Measurements from ENCODE around the gene DNAL4.

Gene DNAL4

DNA sequence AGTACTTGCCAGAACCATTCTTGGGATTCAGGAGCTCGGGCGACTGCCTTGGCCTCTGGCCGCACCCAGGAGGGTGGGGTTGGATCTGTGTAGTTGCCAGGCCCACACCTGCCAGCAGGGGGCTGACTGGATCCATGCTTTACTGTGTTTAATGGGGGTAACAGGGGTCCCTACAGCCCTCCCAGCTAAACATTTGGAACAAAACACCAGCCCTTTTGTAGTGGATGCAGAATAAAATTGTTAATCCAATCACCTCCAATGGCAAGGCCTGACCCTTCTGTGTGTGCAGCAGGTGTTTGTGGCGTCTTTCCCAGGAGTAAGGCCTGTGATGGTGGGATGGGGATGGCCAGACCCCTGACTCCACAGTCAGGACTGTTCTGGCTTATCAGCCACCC is 60.6 kb downstream of the DNAL4 start:
- no peaks in the 10 kb centered on the region for H3K9me3 ChIP-seq
- H3K36me3 ChIP-seq: peaks cover 100% of the 10 kb centered on the region
- H3K4me1 ChIP-seq: peaks cover 89% of the 10 kb centered on the region
- H3K4me2 ChIP-seq: peak overlapping the region; percentile 73; the same call in 1 of the 2 replicates
- peaks cover 100% of the 10 kb centered on the region for H4K20me1 ChIP-seq
- no peak for TF ChIP-seq Cebpa-rat (IDR thresholded peaks at IDR 0.05)
- peak overlapping the region; percentile 7; the same call in 1 of the 2 replicates for H3K9ac ChIP-seq
- no peaks in the 10 kb centered on the region for H3K27me3 ChIP-seq
- peak overlapping the region; percentile 47; the same call in 1 of the 2 replicates for H3K27ac ChIP-seq
- no peak overlapping the region for H3K4me3 ChIP-seq

- peaks cover 100% of the 10 kb centered on the region for H4K20me1 ChIP-seq
- peaks cover 89% of the 10 kb centered on the region for H3K4me1 ChIP-seq
- peaks cover 98% of the 10 kb centered on the region for H3K36me3 ChIP-seq
- H3K27me3 ChIP-seq: no peaks in the 10 kb centered on the region
- no peak for TF ChIP-seq Cebpa-rat (IDR thresholded peaks at IDR 0.05)
- H3K4me2 ChIP-seq: no peak overlapping the region
- H3K9ac ChIP-seq: no peak overlapping the region
- no peaks in the 10 kb centered on the region for H3K9me3 ChIP-seq
- no peak overlapping the region for H3K4me3 ChIP-seq
- H3K27ac ChIP-seq: peak overlapping the region; percentile 35; the same call in 1 of the 2 replicates
These were observed 61.6 kb downstream of the DNAL4 start for GRCh38 chr22:38732251-38732815.

DNA sequence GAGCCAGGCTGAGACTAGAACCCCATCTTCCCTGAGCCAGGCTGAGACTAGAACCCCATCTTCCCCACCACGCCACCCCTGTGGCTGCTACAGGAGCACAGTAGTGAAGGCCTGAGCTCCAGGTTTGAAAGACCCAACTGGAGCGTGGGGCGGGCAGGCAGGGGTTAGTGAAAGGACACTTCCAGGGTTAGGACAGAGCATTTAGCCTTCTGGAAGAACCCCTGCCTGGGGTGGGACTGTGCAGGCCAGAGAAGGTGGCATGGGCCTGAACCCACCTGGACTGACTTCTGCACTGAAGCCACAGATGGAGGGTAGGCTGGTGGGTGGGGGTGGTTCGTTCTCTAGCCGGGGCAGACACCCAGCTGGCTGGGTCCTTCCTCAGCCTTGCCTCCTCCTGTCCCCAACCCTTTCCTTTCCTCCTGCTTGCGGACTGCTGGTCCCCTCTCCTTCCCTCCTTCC is 62.2 kb downstream of the DNAL4 start:
- H3K9me3 ChIP-seq: no peaks in the 10 kb centered on the region
- TF ChIP-seq Cebpa-rat (IDR thresholded peaks at IDR 0.05): no peak
- H3K27ac ChIP-seq: 0 out of 2 replicates have a peak overlapping the region, but pooled peaks have one; percentile 35
- H3K9ac ChIP-seq: no peak overlapping the region
- H3K36me3 ChIP-seq: peaks cover 98% of the 10 kb centered on the region
- peaks cover 89% of the 10 kb centered on the region for H3K4me1 ChIP-seq
- no peak overlapping the region for H3K4me3 ChIP-seq
- peaks cover 94% of the 10 kb centered on the region for H4K20me1 ChIP-seq
- no peaks in the 10 kb centered on the region for H3K27me3 ChIP-seq
- H3K4me2 ChIP-seq: no peak overlapping the region

DNA sequence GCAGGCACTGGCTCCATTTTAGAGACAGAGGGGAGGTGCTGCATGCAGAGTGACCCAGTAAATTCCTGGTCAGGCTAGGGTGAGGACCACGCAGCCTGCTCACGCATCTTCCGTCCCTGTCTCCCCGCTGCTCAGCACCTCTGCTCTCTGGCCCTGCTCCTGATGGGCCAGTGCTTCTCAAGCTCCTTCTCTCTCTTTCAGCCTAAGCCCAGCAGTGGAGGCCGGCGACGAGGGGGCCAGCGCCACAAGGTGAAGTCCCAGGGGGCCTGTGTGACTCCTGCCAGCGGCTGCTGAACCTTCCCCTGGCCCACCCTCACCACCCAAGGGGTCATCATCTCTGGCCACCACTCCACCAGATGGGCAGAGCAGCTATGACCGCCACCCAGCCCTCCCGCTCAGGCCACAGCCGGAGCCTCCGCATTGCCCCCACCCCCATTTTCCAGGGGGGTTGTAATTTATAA is 63.5 kb downstream of the DNAL4 start:
- Histone ChIP-seq H3K4me2 (peak overlapping the region; percentile 83; the same call in 1 of the 2 replicates), H3K36me3 (peaks cover 98% of the 10 kb centered on the region), H3K9ac (0 out of 2 replicates have a peak overlapping the region, but pooled peaks have one; percentile 15), H3K9me3 (no peaks in the 10 kb centered on the region), H3K27ac (no peak overlapping the region), H4K20me1 (peaks cover 81% of the 10 kb centered on the region), H3K4me3 (no peak overlapping the region), H3K4me1 (peaks cover 83% of the 10 kb centered on the region), H3K27me3 (no peaks in the 10 kb centered on the region)
- no peak for TF ChIP-seq Cebpa-rat (IDR thresholded peaks at IDR 0.05)

DNA sequence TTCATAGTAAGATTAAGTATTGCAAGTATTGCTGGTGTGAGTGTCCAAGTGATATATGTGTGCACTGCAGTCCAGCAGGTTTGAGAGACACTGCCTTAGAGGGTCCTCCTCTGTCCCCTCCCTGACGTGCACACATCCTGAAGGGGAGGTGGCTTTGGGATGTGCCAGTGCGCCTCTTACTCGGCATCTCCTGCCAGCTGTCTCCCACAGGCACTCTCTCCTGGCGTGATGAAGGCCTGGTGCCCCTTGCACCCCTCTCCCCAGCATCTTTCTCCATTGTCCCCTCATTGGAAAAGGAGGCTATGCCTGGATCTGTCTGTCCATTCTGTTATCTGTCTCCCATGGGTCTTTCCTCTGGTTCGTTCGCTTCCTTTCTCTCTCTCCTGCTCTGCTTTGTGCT is 64.0 kb downstream of the DNAL4 start:
- peaks cover 78% of the 10 kb centered on the region for H3K4me1 ChIP-seq
- H4K20me1 ChIP-seq: peaks cover 76% of the 10 kb centered on the region
- H3K27me3 ChIP-seq: no peaks in the 10 kb centered on the region
- H3K9ac ChIP-seq: 0 out of 2 replicates have a peak overlapping the region, but pooled peaks have one; percentile 15
- H3K36me3 ChIP-seq: peaks cover 98% of the 10 kb centered on the region
- H3K9me3 ChIP-seq: no peaks in the 10 kb centered on the region
- no peak overlapping the region for H3K4me3 ChIP-seq
- H3K27ac ChIP-seq: no peak overlapping the region
- H3K4me2 ChIP-seq: peak overlapping the region; percentile 83; the same call in 1 of the 2 replicates
- TF ChIP-seq Cebpa-rat (IDR thresholded peaks at IDR 0.05): no peak

DNA sequence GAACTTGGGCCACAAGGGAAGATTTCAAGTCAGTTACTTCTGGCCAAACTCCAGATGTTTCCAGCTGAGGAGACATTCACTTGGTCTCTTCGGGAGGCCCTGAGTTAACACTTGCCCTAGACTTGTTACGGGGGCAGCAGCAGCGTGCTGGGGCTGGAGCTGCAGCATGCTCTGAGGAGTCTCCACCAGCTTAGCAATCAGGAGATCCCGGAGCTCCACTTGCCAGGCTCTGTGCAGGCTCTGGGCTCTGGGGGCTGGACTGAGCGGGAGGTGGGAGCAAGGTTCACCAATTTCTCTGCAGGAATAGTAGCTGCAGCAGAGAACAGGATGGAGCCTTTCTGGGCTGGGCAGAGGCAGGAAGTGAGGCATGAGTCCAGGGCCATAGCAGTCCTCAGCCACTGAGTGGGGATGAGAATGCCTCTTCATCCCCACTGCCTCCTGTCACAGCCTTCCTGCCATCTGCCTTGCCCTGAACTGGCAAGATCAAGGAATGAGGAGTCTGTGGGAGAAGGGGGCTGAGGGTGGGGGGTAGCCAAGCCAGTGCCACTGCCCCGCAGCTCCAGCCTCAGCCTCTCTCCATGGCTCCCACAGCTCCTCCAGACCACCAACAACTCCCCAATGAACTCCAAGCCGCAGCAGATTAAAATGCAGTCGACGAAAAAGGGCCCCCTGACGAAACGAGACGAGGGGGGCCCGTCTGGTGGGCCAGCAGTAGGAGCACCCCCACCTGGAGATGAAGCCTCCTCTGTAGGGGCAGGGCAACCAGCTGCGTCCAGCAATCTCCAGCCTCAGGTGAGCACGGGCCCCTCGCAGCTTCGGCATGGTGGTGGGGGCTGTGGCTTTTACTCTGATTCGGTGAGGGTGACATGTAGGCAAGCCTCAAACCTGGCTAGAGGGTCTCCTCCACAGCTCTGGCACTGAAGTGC is 64.8 kb downstream of the DNAL4 start:
- peak overlapping the region; percentile 83 for H3K4me2 ChIP-seq
- peaks cover 98% of the 10 kb centered on the region for H3K36me3 ChIP-seq
- TF ChIP-seq Cebpa-rat (IDR thresholded peaks at IDR 0.05): no peak
- H3K4me1 ChIP-seq: peaks cover 70% of the 10 kb centered on the region
- peaks cover 75% of the 10 kb centered on the region for H4K20me1 ChIP-seq
- H3K27me3 ChIP-seq: no peaks in the 10 kb centered on the region
- no peaks in the 10 kb centered on the region for H3K9me3 ChIP-seq
- H3K4me3 ChIP-seq: no peak overlapping the region
- H3K27ac ChIP-seq: peak overlapping the region; percentile 75
- no peak overlapping the region for H3K9ac ChIP-seq

Data from BLaER1 (cell line).